HG03175 (cell line): ENCODE results near the gene KDM2A.

Source experiments
- ATAC-seq: cut with Tn5 transposase; IDR thresholded peaks from one replicate; pipeline ENCODE4 v1.9.1; 2021; ENCODE audit warnings: mild to moderate bottlenecking, moderate library complexity; ENCODE audit not compliant: unreplicated experiment

Gene KDM2A

GRCh38 chr11:67300256-67300755 lies 181.2 kb downstream of the KDM2A start:
- ATAC-seq, result no peak

DNA sequence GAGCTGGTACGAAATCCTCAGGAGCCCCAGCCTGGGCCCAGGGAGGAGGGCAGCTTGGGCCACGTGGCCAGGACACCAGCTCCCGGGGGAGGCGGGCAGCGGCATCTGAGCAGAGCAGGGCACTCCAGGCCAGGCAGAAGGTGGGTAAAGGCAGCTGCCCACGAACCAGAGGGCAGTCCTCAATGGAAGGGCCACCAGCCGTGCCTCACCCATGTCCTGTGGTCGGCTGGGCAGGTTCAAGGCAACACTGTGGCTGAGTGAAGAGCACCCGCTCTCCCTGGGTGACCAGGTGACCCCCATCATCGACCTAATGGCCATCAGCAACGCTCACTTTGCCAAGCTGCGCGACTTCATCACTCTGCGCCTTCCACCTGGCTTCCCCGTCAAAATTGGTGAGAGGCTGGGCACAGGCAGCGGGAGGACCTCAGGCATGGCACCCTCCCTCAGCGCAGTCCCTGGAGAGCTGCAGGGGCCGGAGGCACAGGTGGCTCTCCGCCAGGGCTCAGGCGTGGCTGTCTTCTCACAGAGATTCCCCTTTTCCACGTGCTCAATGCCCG lies 181.8 kb downstream of the KDM2A start:
- no peak for ATAC-seq

GRCh38 chr11:67301313-67301921 lies 182.4 kb downstream of the KDM2A start:
- ATAC-seq, result no peak

GRCh38 chr11:67301951-67302516 lies 183.0 kb downstream of the KDM2A start:
- ATAC-seq, result no peak

GRCh38 chr11:67302571-67303131 lies 183.6 kb downstream of the KDM2A start:
- ATAC-seq, result no peak

DNA sequence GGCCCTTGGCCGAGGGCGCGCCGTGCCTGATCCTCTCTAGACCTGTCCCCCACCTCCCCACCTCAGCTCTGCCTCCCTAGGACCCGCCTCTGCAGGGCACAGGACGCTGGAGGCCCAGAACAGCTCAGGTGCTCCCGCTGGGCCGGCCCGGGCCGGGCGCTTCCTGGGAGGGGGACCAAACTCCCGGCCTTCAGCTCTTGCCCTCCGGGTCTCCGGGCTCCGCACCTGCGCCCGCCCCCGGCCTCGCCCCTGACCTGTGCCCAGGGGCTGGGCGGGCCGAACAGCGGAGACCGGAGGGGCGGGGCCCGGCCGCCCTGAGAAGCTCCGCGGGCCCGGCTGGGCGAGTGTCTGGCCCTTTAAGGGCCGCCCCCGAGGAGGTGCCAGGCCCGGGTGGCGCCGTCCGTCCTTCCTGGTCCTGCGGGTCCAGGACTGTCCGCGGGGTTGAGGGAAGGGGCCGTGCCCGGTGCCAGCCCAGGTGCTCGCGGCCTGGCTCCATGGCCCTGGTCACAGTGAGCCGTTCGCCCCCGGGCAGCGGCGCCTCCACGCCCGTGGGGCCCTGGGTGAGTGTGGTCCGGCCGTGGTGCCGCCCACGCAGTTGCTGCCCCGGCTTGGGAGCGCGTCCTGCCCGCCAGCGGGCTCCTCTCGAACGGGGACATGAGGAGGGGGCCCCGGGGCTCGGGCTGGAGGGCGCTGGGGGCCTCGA lies 184.2 kb downstream of the KDM2A start, which contains the start of gene SSH3:
TSS of gene SSH3 (plus strand) at position 399 of the 703 bp plus-strand sequence. CDS start at position 495, 96 bp downstream.
- ATAC-seq, result no peak

GRCh38 chr11:67303835-67304411 lies 184.9 kb downstream of the KDM2A start:
- no peak for ATAC-seq

DNA sequence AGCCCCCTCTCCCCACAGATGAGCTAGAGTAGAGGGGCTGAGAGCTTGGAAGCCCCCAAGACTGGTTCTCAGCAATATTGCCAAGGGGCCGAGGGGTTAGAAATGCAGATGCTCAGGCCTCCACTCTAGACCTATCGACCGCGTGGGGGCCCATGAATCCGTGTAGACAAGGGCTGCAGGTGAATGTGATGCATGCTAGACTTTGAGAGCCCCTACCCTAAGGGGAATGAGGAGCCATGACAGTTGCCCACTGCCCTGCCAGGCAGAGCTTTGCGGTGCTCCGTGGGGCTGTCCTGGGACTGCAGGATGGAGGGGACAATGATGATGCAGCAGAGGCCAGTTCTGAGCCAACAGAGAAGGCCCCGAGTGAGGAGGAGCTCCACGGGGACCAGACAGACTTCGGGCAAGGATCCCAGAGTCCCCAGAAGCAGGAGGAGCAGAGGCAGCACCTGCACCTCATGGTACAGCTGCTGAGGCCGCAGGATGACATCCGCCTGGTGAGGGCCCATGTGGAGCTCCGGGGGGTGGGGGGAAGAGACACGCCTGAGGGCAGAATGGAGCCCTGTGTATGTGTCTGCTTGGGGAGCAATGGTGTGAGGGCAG lies 185.5 kb downstream of the KDM2A start:
- no peak for ATAC-seq

- ATAC-seq, result no peak
Measured at GRCh38 chr11:67306769-67307544, 187.9 kb downstream of the KDM2A start.

DNA sequence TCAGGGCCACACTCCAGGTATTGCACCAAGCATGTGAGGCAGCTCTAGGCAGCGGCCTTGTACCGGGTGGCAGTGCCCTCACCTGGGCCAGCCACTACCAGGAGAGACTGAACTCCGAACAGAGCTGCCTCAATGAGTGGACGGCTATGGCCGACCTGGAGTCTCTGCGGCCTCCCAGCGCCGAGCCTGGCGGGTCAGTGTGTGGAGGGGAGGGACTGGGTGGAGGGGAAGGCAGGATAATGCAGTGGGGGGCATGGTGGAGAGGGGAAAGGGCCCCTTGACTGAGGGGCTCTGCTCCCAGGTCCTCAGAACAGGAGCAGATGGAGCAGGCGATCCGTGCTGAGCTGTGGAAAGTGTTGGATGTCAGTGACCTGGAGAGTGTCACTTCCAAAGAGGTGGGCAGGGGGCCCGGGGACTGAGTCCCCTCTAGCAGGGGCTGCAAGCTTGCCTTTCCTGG lies 188.5 kb downstream of the KDM2A start:
- no peak for ATAC-seq
